ENCODE data around the gene AREG. TPM values are rescaled to one million over a fixed set of nuclear protein-coding genes. Genes with fewer than 3 reads are reported as not detected.
"Not testable (repeated sequence)": the region's sequence is repeated elsewhere in the genome, so short reads cannot be mapped to it uniquely, and the experiment has no call there.

AREG gene
- total RNA-seq, 1 experiment from 2014 or later: 0.33 TPM

DNA sequence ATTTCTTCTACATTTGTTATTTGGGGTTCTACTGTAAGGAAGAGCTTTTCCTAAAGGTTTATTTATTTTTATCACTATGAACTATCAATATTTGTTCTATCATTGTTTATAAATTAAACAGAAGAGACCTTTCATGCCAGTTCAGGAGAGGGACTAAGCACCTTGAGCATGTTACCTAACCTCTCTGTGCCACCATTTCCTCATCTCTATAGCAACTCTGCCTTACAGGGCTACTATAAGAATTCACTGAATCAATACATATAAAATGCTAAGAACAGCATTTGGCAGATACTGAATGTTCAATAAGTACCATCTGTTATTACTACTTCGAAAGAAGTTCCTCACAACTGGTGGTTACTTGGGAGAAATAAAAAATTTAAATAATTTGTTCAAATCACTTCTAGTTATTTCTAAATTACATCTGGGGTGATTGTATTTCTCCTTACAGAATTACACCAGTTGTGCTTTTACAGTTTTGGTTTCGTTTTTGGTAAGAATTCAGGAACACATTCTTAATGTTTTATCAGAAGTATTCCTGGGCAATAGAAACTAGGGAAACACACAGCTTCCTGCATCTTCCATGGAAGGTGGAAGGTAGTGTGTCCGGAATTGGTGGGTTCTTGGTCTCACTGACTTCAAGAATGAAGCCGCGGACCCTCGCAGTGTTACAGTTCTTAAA is 47.0 kb upstream of the AREG start (continued):
- TF ChIP-seq, protein P1, sequence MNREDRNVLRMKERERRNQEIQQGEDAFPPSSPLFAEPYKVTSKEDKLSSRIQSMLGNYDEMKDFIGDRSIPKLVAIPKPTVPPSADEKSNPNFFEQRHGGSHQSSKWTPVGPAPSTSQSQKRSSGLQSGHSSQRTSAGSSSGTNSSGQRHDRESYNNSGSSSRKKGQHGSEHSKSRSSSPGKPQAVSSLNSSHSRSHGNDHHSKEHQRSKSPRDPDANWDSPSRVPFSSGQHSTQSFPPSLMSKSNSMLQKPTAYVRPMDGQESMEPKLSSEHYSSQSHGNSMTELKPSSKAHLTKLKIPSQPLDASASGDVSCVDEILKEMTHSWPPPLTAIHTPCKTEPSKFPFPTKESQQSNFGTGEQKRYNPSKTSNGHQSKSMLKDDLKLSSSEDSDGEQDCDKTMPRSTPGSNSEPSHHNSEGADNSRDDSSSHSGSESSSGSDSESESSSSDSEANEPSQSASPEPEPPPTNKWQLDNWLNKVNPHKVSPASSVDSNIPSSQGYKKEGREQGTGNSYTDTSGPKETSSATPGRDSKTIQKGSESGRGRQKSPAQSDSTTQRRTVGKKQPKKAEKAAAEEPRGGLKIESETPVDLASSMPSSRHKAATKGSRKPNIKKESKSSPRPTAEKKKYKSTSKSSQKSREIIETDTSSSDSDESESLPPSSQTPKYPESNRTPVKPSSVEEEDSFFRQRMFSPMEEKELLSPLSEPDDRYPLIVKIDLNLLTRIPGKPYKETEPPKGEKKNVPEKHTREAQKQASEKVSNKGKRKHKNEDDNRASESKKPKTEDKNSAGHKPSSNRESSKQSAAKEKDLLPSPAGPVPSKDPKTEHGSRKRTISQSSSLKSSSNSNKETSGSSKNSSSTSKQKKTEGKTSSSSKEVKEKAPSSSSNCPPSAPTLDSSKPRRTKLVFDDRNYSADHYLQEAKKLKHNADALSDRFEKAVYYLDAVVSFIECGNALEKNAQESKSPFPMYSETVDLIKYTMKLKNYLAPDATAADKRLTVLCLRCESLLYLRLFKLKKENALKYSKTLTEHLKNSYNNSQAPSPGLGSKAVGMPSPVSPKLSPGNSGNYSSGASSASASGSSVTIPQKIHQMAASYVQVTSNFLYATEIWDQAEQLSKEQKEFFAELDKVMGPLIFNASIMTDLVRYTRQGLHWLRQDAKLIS (CRISPR knock-in tag; IDR thresholded peaks at IDR 0.05; ENCODE audit: borderline replicate concordance): no peak
- TF ChIP-seq ATF1 (CRISPR knock-in tag; IDR thresholded peaks at IDR 0.05) (no peak), RELA (CRISPR knock-in tag; IDR thresholded peaks at IDR 0.05; ENCODE audit: borderline replicate concordance) (no peak), ZNF671 (CRISPR knock-in tag; IDR thresholded peaks at IDR 0.05) (no peak)
- TF ChIP-seq, protein P2, sequence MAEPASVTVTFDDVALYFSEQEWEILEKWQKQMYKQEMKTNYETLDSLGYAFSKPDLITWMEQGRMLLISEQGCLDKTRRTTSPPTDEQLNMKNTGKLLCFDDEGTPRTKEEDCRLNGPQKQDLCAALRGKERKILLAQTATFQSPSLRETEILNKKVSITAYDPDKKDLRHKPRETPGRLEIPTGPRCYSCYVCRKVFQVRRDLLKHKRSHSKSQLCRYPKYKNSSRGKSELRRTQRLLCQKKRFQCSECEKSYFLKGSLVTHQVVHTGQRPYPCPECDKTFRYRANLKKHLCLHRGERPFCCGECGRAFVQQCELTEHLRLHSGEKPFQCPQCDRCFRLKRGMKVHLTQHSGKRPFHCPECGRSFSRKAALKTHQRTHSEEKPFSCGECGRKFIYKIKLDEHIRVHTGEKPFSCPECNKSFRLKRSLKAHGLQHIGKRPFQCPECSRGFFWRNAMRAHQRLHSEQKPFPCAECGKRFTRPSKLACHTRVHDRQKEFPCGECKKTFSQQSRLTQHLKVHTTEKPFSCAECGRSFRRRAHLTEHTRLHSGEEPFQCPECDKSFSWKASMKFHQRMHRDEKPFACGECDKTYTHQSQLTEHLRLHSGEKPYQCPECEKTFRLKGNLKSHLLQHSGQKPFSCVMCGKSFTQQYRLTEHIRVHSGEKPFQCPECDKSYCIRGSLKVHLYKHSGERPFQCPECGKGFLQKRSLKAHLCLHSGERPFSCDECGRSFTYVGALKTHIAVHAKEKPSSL (CRISPR knock-in tag; conservative IDR thresholded peaks at IDR 0.05): no peak
- TF ChIP-seq, protein P3, sequence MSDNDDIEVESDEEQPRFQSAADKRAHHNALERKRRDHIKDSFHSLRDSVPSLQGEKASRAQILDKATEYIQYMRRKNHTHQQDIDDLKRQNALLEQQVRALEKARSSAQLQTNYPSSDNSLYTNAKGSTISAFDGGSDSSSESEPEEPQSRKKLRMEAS (CRISPR knock-in tag; IDR thresholded peaks at IDR 0.05): no peak

DNA sequence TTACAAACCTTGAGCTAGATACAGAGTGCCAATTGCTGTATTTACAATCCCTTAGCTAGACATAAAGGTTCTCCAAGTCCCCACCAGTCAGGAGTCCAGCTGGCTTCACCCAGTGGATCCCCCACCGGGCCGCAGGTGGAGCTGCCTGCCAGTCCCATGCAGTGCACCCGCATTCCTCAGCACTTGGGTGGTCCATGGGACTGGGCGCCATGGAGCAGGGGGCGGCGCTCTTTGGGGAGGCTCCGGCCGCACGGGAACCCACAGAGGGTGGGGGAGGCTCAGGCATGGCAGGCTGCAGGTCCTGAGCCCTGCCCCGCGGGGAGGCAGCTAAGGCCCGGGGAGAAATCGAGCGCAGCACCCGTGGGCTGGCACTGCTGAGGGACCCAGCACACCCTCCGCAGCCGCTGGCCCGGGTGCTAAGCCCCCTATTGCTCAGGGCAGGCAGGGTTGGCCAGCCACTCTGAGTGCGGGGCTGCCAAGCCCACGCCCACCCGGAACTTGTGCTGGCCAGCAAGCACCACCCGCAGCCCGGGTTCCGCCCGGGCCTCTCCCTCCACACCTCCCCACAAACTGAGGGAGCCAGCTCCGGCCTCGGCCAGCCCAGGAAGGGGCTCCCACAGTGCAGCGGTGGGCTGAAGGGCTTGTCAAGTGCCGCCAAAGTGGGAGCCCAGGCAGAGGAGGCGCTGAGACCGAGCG is 45.9 kb upstream of the AREG start:
- CTCF ChIA-PET: interaction anchor here (1.0 to 1.5 kb wide), 2 partner anchors 11 to 272 kb away, joined by 3 to 5 read pairs; no protein-coding TSS in a partner anchor
- POLR2A ChIA-PET; H3K27ac Mint-ChIP-seq; H3K27me3 Mint-ChIP-seq (ENCODE audit: low read depth); H3K9me3 Mint-ChIP-seq; H3K36me3 Mint-ChIP-seq; H3K4me3 Mint-ChIP-seq; H3K4me1 Mint-ChIP-seq; ATAC-seq: not testable (repeated sequence)
- peak; percentile 18 for DNase-seq (ENCODE audit: low spot score)

DNA sequence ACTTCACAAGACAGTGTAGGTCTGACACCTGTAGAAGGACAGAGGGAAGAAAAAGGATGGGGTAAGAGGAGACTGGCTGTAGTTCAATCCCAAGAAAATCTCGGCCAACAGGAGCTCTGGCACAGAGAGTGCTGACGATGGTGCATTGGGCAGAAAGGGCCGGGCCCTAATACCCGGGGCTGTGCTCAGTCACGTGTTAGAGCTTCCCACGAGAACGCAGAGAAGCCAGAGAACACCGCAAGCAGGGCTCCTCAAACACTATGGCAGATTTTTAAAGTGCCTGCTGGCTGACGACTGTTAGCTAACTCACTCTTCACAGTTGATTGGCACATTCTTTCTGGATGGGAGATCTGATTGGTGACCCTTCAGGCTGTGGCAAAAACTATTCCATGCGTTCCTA is 44.5 kb upstream of the AREG start:
- no peaks in the 10 kb centered on the region for H3K27me3 Mint-ChIP-seq (ENCODE audit: low read depth)
- CTCF ChIA-PET: interaction anchor here (0.7 to 1.5 kb wide), 2 partner anchors 10 to 172 kb away, joined by 3 to 5 read pairs; no protein-coding TSS in a partner anchor
- H3K36me3 Mint-ChIP-seq: no peaks in the 10 kb centered on the region
- H3K9me3 Mint-ChIP-seq: peaks cover 10% of the 10 kb centered on the region
- H3K4me3 Mint-ChIP-seq: no peak overlapping the region
- ATAC-seq (peak; percentile 66), DNase-seq (ENCODE audit: low spot score) (no peak)
- H3K27ac Mint-ChIP-seq: no peak overlapping the region
- H3K4me1 Mint-ChIP-seq: no peaks in the 10 kb centered on the region
- POLR2A ChIA-PET: no interaction called here
- no peak for TF ChIP-seq PRRX2 (CRISPR knock-in tag; IDR thresholded peaks at IDR 0.05)
- no peak for TF ChIP-seq EMX1 (CRISPR knock-in tag; IDR thresholded peaks at IDR 0.05)
- no peak for TF ChIP-seq ZNF263 (CRISPR knock-in tag; IDR thresholded peaks at IDR 0.05; ENCODE audit: low read depth)
- no peak for TF ChIP-seq GABPB1 (CRISPR knock-in tag; IDR thresholded peaks at IDR 0.05)
- TF ChIP-seq, protein P4, sequence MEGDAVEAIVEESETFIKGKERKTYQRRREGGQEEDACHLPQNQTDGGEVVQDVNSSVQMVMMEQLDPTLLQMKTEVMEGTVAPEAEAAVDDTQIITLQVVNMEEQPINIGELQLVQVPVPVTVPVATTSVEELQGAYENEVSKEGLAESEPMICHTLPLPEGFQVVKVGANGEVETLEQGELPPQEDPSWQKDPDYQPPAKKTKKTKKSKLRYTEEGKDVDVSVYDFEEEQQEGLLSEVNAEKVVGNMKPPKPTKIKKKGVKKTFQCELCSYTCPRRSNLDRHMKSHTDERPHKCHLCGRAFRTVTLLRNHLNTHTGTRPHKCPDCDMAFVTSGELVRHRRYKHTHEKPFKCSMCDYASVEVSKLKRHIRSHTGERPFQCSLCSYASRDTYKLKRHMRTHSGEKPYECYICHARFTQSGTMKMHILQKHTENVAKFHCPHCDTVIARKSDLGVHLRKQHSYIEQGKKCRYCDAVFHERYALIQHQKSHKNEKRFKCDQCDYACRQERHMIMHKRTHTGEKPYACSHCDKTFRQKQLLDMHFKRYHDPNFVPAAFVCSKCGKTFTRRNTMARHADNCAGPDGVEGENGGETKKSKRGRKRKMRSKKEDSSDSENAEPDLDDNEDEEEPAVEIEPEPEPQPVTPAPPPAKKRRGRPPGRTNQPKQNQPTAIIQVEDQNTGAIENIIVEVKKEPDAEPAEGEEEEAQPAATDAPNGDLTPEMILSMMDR (IDR thresholded peaks at IDR 0.05): no peak
- no peak for TF ChIP-seq ZNF232 (CRISPR knock-in tag; IDR thresholded peaks at IDR 0.05)
- TF ChIP-seq, protein P5, sequence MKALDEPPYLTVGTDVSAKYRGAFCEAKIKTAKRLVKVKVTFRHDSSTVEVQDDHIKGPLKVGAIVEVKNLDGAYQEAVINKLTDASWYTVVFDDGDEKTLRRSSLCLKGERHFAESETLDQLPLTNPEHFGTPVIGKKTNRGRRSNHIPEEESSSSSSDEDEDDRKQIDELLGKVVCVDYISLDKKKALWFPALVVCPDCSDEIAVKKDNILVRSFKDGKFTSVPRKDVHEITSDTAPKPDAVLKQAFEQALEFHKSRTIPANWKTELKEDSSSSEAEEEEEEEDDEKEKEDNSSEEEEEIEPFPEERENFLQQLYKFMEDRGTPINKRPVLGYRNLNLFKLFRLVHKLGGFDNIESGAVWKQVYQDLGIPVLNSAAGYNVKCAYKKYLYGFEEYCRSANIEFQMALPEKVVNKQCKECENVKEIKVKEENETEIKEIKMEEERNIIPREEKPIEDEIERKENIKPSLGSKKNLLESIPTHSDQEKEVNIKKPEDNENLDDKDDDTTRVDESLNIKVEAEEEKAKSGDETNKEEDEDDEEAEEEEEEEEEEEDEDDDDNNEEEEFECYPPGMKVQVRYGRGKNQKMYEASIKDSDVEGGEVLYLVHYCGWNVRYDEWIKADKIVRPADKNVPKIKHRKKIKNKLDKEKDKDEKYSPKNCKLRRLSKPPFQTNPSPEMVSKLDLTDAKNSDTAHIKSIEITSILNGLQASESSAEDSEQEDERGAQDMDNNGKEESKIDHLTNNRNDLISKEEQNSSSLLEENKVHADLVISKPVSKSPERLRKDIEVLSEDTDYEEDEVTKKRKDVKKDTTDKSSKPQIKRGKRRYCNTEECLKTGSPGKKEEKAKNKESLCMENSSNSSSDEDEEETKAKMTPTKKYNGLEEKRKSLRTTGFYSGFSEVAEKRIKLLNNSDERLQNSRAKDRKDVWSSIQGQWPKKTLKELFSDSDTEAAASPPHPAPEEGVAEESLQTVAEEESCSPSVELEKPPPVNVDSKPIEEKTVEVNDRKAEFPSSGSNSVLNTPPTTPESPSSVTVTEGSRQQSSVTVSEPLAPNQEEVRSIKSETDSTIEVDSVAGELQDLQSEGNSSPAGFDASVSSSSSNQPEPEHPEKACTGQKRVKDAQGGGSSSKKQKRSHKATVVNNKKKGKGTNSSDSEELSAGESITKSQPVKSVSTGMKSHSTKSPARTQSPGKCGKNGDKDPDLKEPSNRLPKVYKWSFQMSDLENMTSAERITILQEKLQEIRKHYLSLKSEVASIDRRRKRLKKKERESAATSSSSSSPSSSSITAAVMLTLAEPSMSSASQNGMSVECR (CRISPR knock-in tag; IDR thresholded peaks at IDR 0.05; ENCODE audit: borderline replicate concordance): no peak
- no peak for TF ChIP-seq ESRRA (CRISPR knock-in tag; IDR thresholded peaks at IDR 0.05; ENCODE audit: borderline replicate concordance)
- TF ChIP-seq ZNF219 (CRISPR knock-in tag; IDR thresholded peaks at IDR 0.05; ENCODE audit: borderline replicate concordance): no peak
- no peak for TF ChIP-seq TP53 (CRISPR knock-in tag; IDR thresholded peaks at IDR 0.05)
- no peak for TF ChIP-seq TEAD1 (CRISPR knock-in tag; IDR thresholded peaks at IDR 0.05)
- no peak for TF ChIP-seq OVOL2 (CRISPR knock-in tag; IDR thresholded peaks at IDR 0.05; ENCODE audit: borderline replicate concordance)

Measured in WTC11 (cell line).